SK-MEL-5 (cell line): Measurements from ENCODE around the gene THAP4. TPM values are rescaled to one million over a fixed set of nuclear protein-coding genes. Genes with fewer than 3 reads are reported as not detected.
"Not testable (repeated sequence)": the region's sequence is repeated elsewhere in the genome, so short reads cannot be mapped to it uniquely, and the experiment has no call there.

Experiments used
- DNase-seq: peaks from one replicate; pipeline ENCODE4 v3.0.0-alpha.2; 2016; ENCODE audit warnings: low read depth, low spot score
- in situ Hi-C: cut with HindIII; loops from 2 replicates; pipeline ENCODE4 v1.10.0; 2016; ENCODE audit warnings: low sequenced_read_pairs, high pct_unique_total_duplicates, low pct_unique_long_range_greater_than_20kb
- total RNA-seq: library from RNA; depleted of rRNA; stranded (reverse); fragments of >200 nt; shearing (Covaris generic); gene quantifications from 2 replicates; pipeline ENCODE4 v1.2.3, GENCODE V29; 2014

THAP4 gene
- total RNA-seq, 1 experiment from 2014 or later: 39.6 TPM

- no peak for DNase-seq
- in situ Hi-C loops: no loop called here
These were observed 34.2 kb downstream of the THAP4 start for GRCh38 chr2:241602720-241603119.

GRCh38 chr2:241601841-241602240 lies 35.1 kb downstream of the THAP4 start:
- in situ Hi-C loops: no loop called here
- no peak for DNase-seq

- in situ Hi-C loops: no loop called here
- DNase-seq: no peak
These were observed 37.3 kb downstream of the THAP4 start for GRCh38 chr2:241599615-241600014.

GRCh38 chr2:241598487-241598886 lies 38.5 kb downstream of the THAP4 start:
- peak; percentile 37 for DNase-seq
- in situ Hi-C loops: no loop called here

- no peak for DNase-seq
- in situ Hi-C loops: no loop called here
These were observed 38.9 kb downstream of the THAP4 start for GRCh38 chr2:241598061-241598460.

- in situ Hi-C loops: no loop called here
- DNase-seq: no peak
These were observed 39.4 kb downstream of the THAP4 start for GRCh38 chr2:241597561-241597960.

GRCh38 chr2:241595600-241596140 lies 41.3 kb downstream of the THAP4 start:
- DNase-seq: no peak
- in situ Hi-C loops: no loop called here

- in situ Hi-C loops: no loop called here
- DNase-seq: no peak
These were observed 43.7 kb downstream of the THAP4 start for GRCh38 chr2:241593271-241593670.

GRCh38 chr2:241592126-241592845 lies 44.7 kb downstream of the THAP4 start:
- DNase-seq: no peak
- in situ Hi-C loops: no loop called here

- DNase-seq, in situ Hi-C loops: not testable (repeated sequence)
These were observed 46.2 kb downstream of the THAP4 start for GRCh38 chr2:241590496-241591455.

GRCh38 chr2:241589863-241590262 lies 47.1 kb downstream of the THAP4 start:
- DNase-seq, in situ Hi-C loops: not testable (repeated sequence)

GRCh38 chr2:241586564-241587264 lies 50.2 kb downstream of the THAP4 start:
- in situ Hi-C loops: no loop called here
- no peak for DNase-seq

GRCh38 chr2:241584436-241584835 lies 52.5 kb downstream of the THAP4 start:
- in situ Hi-C loops: no loop called here
- DNase-seq: no peak

GRCh38 chr2:241582806-241583205 lies 54.2 kb downstream of the THAP4 start:
- in situ Hi-C loops: no loop called here
- DNase-seq: no peak

- in situ Hi-C loops: no loop called here
- no peak for DNase-seq
These were observed 54.6 kb downstream of the THAP4 start for GRCh38 chr2:241582328-241582727.

- DNase-seq: no peak
- in situ Hi-C loops: no loop called here
These were observed 57.7 kb downstream of the THAP4 start for GRCh38 chr2:241579281-241579680.

GRCh38 chr2:241577413-241578122 lies 59.4 kb downstream of the THAP4 start:
- no peak for DNase-seq
- in situ Hi-C loops: no loop called here
